Jurkat, Clone E6-1 (cell line): ENCODE results near the gene CDH11.

Experiments
- DNase-seq: peaks from one replicate; pipeline ENCODE4 v3.0.0-alpha.2; 2011; ENCODE audit warnings: low read depth, low spot score
- H3K4me3 ChIP-seq: 2 replicates; pipeline ENCODE4 v1.5.1; 2011; ENCODE audit warnings: mild to moderate bottlenecking, low read length, control low read depth, moderate library complexity

The CDH11 gene

DNA sequence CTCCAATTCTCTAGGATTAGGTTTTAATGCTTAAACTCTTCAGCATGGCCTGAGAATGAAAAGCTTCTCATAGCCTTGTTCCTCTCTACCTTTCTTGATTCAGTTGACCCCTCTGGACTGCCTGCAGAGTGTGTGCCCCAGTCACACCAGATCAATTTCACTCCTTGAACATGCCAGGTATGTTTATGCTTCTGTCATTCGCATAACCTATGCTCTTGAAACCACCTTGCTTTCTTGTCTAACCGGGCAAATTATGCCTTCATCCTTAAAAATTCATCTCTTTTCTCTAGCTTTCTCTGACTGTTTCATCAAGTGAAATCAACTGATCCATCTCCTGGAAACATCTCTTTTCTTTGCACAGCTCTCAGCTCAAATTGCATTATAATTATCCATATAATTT, 42.3 kb downstream of the CDH11 start:
- H3K4me3 ChIP-seq: no peak overlapping the region
- DNase-seq: no peak

DNA sequence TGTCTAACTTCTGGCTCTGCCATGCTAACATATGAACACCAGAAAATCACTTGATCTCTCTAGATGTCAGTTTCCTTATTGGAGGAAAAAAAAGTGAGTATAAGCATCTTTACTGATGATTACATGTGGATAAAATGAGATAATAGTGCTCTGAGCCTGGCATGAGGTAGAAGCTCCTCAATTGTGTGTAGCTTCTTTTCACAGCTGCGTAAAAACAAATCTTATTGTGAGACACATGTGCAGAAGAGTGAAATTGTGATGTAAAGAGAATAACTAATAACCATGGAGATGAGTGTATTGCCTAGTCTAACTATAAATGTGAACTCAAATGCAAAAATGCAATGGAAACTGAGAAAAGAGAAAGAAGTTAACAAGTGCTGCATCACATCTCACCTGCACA, 44.7 kb downstream of the CDH11 start:
- DNase-seq: no peak
- H3K4me3 ChIP-seq: no peak overlapping the region

DNA sequence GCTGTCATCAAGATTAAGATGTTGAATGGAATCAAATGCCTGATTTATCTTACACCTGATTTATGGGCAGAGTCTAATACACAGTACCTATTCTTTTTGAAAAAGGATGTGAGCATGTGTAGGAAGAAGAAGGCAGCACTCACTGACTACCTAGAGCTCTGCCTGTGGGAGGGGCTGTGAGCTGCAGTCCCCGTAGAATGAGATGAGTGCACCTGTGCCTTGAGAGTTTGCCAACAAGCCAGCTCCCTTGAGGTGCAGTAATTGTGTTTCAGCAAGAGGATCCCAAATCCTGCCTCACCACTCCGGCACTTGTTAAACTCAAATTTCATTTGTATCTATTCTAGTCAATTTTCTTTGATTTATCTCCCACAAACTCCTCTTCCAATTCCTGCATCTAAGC, 46.0 kb downstream of the CDH11 start:
- no peak overlapping the region for H3K4me3 ChIP-seq
- no peak for DNase-seq

DNA sequence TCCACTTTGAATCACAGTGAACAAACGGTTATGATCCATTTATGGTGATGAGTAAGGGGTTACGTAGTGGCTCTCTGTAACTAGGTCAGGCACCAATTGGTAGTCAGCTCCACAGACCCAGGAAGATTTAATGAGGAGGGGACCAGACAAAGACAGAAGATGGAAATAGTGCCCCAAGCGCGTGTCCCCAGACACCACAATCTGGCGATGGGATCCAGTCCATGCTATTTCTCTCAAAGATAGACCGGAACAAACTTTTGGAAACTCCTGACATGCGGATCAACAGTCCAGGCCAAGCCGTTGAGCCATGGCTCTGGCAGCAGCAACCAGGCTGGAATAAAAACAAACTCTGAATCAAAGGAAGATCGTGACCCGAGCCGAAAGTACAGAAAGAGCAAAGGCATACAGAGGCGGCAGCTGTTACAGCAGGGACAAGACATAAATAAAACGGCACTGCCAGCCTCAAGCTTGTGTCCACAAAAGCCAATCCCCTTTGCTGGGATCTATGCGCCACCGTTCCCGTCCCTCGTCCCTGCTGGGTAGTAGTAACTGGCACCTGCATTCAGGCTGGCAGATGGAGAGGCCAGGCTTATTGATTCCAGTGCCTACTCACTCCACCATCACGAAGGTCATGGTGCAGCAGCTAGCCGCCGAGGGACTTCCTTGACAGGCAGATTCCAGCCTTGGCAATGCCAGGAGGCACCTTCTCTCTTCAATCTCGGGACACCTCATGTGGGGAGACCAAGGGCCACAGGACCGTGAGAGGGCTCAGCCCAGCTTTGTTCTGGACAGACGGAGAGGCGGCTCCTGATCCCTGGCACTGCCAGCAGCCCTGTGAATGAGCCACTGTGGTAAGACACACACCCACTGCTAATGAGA, 50.2 kb downstream of the CDH11 start:
- no peak overlapping the region for H3K4me3 ChIP-seq

DNA sequence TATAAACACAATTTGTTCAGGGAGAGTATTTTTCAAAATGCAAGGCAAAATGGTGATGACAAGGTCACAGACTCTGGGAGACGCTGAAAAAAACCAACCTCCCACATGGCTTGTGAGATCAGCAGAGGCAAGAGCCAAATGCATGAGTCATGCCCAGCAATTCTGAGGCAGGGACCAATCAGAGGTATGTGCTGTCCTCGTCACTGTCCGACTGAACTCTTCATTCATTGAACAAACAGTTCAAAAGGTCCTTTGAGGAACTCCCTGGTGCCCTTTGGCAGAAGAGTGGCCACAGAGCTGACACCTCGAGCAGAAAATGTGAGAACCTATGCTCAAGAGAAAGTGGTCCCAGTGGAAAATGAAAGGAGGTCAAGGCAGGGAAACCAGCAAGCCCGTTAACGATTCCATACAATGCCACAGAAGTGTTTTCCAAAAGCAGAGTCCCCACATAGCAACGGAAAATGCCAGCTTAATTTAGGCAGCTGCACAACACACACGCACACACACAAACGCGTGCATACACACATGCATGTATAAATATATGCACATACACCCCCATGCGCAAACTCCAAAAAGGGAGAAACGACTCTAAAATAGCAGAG, 50.9 kb downstream of the CDH11 start:
- no peak for DNase-seq
- H3K4me3 ChIP-seq: no peak overlapping the region

More for the DNA sequence above, 50.2 kb downstream of the CDH11 start:
- no peak for DNase-seq

DNA sequence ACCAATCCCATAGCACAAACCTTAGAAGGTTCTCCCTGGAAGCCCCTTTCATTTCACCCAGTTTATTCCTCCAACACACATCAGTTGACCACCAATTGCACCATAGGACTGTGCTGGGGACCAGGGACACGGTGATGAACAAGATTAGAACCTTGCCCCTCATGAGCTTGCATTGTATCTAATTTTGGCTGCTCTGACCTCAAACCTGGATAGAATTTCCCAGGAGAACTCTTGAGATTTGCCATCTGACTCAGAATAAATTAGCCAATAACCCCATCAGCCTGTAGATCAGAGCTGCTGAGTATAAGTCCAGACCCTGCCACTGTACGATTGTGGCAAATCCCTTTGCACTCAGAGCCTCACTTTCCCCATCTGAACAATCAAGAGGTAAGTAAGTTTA, 52.1 kb downstream of the CDH11 start:
- DNase-seq: no peak

DNA sequence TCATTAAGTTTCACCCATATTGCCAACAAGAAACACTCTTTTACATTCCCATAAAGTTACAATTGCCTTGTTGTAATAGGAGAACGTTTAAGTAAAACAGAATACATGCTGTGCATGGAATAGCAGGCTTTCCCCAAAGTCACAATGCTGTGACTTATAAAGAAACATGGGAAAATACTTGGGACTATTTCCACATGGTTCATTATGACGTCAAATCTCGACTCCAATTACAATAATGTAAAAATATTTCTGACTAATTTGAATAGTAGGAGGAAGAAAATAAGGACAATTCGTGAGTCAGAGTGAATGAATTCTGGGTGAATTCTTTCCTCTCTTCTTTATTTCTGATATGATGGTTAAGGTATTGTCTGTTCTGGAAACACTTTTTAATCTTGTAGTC, 52.8 kb downstream of the CDH11 start:
- DNase-seq: no peak
- H3K4me3 ChIP-seq: no peak overlapping the region

More for the DNA sequence above, 52.1 kb downstream of the CDH11 start:
- H3K4me3 ChIP-seq: no peak overlapping the region

DNA sequence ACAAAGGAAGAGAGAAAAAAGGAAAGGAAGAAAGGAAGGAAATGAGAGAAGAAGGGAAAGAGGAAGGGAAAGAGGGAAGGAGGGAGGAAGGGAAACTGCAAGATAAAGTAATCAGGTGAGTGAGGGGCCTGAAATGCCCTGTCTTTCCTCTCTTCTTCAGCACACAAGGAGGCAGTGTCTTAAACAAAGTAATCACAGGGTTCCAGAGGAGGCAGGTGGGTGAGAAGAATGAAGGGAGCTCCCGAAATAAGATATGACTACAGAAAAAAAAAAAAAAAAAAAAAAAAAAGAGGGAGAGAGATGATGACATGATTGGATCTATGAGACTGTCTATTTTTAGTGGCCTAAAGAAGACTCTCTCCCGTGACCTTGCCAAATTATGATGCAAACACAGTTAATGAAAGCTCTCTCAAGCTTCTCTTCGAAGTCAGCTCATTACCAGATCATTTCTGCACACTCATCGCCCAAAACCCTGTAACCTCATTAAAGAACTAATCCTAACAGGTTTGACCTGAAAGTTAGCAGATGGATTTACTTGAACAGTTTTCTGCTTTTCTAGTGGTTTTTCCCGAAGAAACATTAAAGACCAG, 53.6 kb downstream of the CDH11 start:
- no peak for DNase-seq
- H3K4me3 ChIP-seq: no peak overlapping the region

DNA sequence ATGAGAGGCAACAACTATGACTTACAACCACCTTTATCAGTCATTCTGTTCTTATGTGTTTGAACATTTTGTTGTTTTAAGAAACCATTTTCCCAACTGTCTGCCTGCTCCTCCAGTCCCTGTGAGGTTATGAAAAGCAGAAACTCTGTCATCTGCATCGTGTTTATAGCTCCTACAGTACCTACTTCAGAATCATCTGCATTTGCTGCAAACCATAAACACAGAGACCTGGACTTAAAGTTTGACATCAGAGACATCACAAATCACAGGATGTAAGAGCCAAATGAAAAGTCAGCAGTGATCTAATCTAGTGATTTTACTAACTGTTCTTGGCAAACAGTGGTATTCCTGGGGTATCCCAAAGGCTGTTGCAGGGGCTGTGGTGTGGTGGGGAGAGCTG, 55.2 kb downstream of the CDH11 start:
- no peak for DNase-seq
- no peak overlapping the region for H3K4me3 ChIP-seq

DNA sequence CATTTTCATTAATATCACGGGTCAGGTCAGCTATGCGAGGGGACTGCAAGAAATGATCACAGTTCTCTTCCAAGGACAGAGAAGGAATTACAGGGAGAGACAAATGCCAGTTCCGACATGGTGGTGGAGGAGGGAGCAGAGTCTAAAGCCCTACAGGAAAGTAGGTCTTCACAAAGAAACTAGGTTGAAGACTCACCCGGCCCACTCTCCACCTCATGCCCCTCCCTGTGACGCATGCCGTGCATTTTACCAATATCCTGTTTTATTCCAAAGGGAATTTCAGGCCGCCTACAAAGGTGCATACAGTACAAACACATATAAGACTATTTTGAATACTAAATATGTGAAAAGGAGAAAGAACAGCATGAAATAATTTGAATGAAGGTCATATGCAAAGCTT, 56.8 kb downstream of the CDH11 start:
- DNase-seq: no peak
- H3K4me3 ChIP-seq: no peak overlapping the region

DNA sequence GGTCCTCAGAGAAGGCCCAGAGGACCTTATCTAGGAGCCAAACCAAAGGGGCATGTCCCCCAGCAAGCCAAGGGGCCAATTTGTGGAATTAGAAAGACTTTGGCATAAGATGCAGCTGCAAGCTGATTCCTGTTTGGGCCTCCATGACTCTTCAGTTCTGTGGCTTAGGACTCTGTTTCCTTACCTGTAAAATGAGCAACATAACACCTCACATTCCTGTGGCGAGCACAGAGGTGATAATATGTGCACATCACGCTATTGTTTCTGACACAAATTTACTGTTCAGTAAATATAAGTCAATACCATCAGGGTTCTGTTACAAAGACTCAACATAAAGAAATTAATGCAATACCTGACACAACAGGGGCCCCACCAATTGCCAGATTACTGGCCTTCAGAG, 57.7 kb downstream of the CDH11 start:
- no peak for DNase-seq
- no peak overlapping the region for H3K4me3 ChIP-seq

DNA sequence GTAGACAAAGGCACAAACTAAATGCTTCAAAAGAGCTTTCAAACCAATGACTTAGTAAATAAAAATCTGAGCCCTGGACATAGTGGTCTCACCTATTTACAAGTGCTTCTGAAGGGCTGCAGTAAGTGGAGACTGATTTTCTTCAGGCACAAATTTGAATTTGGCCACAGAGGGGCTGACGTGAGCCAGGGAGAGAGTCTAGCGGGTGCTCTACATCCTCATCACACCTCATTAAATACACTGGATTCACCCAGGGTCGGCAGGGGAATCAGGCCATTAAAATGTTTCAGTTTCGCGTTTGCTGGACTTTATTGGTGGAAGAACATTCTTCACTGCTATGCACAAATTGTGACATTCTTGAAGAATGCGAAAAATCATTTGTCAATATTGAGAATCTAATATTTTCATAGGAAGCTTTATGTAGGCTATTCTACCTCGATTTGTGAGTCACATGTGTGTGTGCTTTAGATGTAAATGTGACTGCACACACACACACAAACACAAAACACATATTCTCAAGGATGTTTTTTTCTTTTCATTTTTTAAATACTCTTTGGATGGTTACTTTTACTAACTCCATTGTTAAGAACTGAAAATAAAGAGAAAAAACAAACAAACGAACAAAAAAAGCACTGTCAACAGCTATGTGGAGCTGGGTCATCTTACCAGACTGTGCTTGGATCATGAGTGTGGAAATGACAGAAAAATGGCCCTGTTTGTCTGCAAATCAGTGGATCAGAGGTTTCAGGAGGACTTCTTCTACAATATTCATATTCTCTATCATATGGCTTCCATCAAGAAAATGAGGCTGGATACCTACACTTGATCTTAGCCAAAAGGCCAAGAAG, 58.9 kb downstream of the CDH11 start:
- DNase-seq: no peak
- H3K4me3 ChIP-seq: no peak overlapping the region

DNA sequence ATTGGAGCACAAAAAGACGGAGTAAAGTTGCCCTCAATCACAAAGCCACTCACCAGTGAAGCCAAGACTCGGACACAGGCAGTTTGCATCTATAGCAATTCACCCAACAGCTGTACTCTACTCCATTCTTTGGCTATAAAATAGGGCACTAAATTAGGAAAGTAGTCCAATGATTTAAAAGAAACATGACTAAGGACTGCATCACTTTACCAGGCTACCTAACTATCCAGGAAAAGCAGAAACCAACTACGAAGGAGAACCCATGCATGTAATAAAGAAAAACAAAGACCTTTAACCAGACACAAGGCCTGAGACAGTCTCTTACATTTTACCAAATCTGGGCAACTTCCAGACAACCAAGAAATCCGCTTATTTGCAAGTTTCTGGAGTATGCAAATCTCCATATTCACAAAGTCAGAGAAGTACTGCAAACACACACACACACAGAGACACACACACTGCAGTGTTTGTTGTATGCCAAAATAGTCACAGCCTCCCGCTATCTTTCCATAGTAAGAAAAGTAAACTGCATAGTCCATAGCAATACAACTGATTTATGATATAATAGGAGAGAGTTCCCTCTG, 59.8 kb downstream of the CDH11 start:
- H3K4me3 ChIP-seq: no peak overlapping the region
- DNase-seq: no peak

DNA sequence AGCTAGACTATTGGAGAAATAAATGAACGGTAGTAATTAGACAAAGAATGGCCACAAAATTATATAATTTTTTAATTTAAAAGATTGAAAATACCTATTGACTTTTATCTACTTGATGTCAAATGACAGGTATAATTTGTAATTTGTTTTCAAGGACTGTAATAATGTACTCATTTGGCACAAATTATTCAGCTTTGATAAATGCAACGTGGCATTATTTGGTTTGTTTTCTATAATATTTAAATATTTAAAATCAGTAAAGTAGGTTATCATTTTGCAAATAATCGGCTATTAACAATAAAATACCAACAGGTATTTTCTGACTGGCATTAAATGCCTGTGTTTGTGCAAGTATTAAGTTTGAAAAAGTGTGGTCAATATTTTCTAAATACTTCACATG, 60.6 kb downstream of the CDH11 start:
- H3K4me3 ChIP-seq: no peak overlapping the region
- DNase-seq: no peak

DNA sequence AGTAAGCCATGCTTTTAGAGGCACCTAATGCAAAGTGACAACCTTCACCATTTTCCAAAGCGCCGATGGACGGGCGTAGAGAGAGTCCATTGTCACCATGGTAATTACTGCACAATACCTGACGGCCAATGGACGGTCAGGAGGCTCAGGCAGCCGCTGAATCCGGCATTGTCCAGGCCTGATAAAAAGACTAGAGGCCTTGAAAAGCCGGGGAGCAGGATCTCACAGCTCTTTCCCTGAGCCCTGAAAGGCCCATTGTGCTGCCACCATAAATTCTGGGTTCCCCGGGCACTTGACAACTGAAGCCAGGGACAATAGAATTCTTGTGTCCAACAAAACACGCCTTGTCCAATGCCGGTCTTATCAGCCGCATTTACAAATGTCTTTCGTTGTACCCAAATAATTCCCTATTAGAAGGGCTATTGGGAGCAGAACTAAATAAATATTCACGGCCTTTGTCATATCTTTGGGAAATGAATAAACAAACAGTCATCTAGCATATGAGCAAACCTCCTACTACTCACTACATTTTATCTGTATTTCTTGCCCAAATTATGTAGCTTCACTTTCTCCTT, 62.4 kb downstream of the CDH11 start:
- H3K4me3 ChIP-seq: no peak overlapping the region
- no peak for DNase-seq

DNA sequence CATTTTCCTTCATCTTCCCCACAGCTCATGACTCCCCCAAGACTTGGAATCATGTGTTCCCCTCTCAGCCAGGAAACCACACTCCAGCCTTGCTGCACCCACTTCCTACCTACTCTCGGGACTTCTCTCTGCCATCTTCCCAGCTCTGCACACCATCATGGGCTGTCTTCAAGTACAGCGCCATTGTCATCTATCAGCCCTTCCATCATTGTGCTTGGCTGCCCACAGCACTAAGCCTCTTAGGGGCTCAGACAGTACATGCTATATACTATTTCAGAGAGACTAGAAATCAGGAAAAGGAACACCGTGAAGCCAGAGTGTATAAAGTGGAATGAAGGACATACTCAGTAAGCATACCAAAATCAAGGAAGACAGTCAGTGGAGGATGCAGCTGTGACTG, 64.7 kb downstream of the CDH11 start:
- H3K4me3 ChIP-seq: no peak overlapping the region
- no peak for DNase-seq

DNA sequence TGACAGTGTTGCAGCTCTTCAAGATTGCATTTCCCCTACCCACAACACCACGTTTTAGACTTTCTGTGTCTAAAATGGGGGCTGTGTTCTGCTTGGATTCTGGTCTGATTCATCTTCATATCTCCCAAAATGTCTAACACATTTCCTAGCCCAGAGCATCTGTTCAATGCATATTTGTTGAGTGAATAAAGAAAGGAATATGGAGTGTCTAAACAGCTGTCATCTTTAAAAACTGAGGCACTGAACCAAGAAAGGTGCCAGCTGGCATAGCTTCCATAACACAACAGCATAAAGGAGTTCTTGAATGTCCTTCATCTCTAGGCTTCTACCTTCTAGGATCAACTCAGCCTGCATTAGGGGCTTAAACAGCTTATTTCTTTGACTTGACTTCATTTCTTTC, 67.4 kb downstream of the CDH11 start:
- no peak for DNase-seq
- H3K4me3 ChIP-seq: no peak overlapping the region

DNA sequence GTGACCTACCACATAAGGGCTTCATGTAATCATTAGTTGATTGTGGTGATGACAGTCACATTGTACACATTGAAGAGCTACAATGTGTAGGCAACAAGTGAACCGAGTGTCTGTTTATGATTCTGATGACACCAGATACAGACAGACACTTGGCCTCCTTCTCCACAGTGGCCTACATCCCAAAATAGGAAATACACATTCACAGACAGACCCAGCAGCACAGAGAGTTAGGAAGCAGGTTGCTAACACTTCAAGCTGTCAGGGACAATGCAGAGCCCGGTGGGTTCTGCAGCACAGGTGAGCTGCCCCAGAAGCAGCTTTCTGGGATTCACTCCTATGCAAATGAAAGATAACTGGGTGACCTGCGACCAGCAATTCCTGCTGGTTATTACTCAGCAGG, 72.2 kb downstream of the CDH11 start:
- H3K4me3 ChIP-seq: no peak overlapping the region
- DNase-seq: no peak

DNA sequence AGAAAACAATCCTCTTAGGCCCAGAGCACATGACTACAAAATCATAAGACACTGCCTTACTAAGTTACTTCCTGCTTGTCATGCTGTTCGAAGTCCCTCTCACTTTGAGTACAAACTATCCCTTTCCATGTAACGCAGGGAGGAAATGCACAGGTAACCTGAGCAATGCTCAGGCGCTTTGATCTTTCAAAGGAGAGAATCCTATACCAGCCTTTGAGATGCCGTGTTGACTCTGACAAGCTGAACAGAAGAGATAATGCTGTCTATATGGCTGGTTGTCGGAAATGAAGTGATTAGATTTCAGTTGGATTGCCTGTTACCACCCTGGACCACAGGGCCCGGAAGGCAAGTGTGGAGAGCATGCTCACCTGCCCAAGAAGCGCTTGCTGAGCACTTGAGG, 75.9 kb downstream of the CDH11 start:
- no peak for DNase-seq

More for the DNA sequence above, 75.9 kb downstream of the CDH11 start:
- no peak overlapping the region for H3K4me3 ChIP-seq
